MM.1S (cell line): ENCODE measurements around the gene ZBTB7C.

Experiments
- DNase-seq: peaks from one replicate; pipeline ENCODE4 v3.0.0-alpha.2; 2015
- H2AFZ ChIP-seq: fragments of 300-600 bp; sonication (generic); 2 replicates; pipeline ENCODE4 v1.6.0; 2016; ENCODE audit warnings: antibody characterized with exemption, low read length
- H3F3A ChIP-seq: fragments of 300-600 bp; sonication (generic); 2 replicates; pipeline ENCODE4 v1.6.1; 2016; ENCODE audit warnings: mild to moderate bottlenecking, antibody characterized with exemption, low read length, moderate library complexity, mixed read lengths; ENCODE audit not compliant: insufficient read depth
- H3K27ac ChIP-seq: fragments of 300-600 bp; sonication (generic); 2 replicates; pipeline ENCODE4 v1.5.1; 2016; ENCODE audit warnings: mild to moderate bottlenecking, low read length
- H3K27me3 ChIP-seq: fragments of 300-600 bp; sonication (generic); replicated peaks from 2 replicates; pipeline ENCODE4 v1.6.0; 2016; ENCODE audit warnings: low read length; ENCODE audit not compliant: insufficient read depth
- H3K36me3 ChIP-seq: fragments of 300-600 bp; sonication (generic); replicated peaks from 2 replicates; pipeline ENCODE4 v1.6.1; 2016; ENCODE audit warnings: mild to moderate bottlenecking, low read length, mixed read lengths; ENCODE audit not compliant: insufficient read depth
- H3K4me1 ChIP-seq: fragments of 300-600 bp; sonication (generic); 2 replicates; pipeline ENCODE4 v1.6.1; 2016; ENCODE audit warnings: low read length, mixed read lengths
- H3K4me2 ChIP-seq: fragments of 300-600 bp; sonication (generic); 2 replicates; pipeline ENCODE4 v1.6.0; 2016; ENCODE audit warnings: low read depth, low read length
- H3K4me3 ChIP-seq: fragments of 300-600 bp; sonication (generic); 2 replicates; pipeline ENCODE4 v1.5.1; 2016; ENCODE audit warnings: low read length, mixed read lengths
- H3K79me2 ChIP-seq: fragments of 300-600 bp; sonication (generic); 2 replicates; pipeline ENCODE4 v1.6.1; 2016; ENCODE audit warnings: mixed run types, low read length, mixed read lengths
- H3K9ac ChIP-seq: fragments of 300-600 bp; sonication (generic); 2 replicates; pipeline ENCODE4 v1.6.1; 2016; ENCODE audit warnings: low read length, mixed read lengths
- H3K9me2 ChIP-seq: fragments of 300-600 bp; sonication (generic); replicated peaks from 2 replicates; pipeline ENCODE4 v1.6.1; 2016; ENCODE audit warnings: mild to moderate bottlenecking, low read length, mixed read lengths; ENCODE audit not compliant: insufficient read depth
- H3K9me3 ChIP-seq: fragments of 300-600 bp; sonication (generic); replicated peaks from 2 replicates; pipeline ENCODE4 v1.6.1; 2016; ENCODE audit warnings: mild to moderate bottlenecking, low read length, mixed read lengths; ENCODE audit not compliant: insufficient read depth
- H4K20me1 ChIP-seq: fragments of 300-600 bp; sonication (generic); 2 replicates; pipeline ENCODE4 v1.6.1; 2016; ENCODE audit warnings: mild to moderate bottlenecking, low read length, moderate library complexity, mixed read lengths; ENCODE audit not compliant: insufficient read depth
- CTCF ChIP-seq: fragments of 300-600 bp; sonication (generic); IDR thresholded peaks from 2 replicates; pipeline ENCODE4 v1.5.1; 2016; ENCODE audit warnings: antibody characterized with exemption, low read length, mixed read lengths
- EZH2 ChIP-seq: fragments of 300-600 bp; sonication (generic); optimal IDR thresholded peaks from 2 replicates; pipeline ENCODE3; 2017; ENCODE audit warnings: low read depth, mild to moderate bottlenecking, antibody characterized with exemption, low read length, mixed read lengths
- EZH2phosphoT487 ChIP-seq: fragments of 300-600 bp; sonication (generic); IDR thresholded peaks from 2 replicates; pipeline ENCODE4 v1.6.1; 2018; ENCODE audit warnings: antibody characterized with exemption, low read length

Gene ZBTB7C

DNA sequence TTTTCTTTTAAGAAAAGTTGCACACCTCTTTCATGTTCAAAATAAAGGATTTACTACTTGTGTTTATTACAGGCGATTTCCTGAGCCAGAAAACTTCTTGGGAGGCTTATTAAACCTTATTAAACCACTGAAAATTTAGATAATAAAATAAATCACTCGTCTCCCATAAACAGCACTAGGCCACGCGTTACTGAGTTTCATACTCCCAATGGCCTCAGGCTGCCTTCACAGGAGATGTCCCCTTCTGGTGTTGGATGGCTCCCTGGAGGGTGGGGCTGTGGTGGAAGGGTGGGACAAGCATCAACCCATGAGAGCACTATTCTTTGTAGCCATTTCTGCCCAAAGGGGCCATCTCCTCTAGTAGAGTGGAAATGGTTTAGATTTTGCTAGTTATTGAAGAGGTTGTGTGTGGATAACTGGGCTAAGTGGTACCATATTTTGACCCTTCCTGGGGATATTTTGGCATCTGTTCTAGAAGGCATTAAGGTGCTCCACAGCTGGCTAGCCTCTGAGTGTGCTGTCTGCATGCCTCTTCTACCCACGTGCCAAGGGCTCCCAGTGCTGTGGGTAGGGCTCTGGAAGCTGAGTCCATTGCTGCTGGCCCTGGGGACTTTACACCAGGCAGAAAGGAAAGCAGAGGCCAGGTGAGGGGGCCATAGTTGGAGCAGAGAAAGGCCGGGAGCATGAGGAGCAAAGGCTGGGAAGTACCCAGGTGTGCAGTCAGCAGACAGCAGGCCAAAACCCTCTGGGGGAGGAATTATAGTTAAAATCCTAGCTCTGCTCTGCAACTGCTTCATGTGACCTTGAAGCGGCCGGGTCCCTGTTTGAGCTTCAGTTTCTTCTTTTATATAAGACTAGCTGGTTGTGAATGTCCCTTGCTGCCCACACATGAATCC is 357.0 kb downstream of the ZBTB7C start:
- no peak overlapping the region for H3K9ac ChIP-seq
- H3K9me3 ChIP-seq: no peaks in the 10 kb centered on the region
- no peaks in the 10 kb centered on the region for H3K4me1 ChIP-seq
- no peak overlapping the region for H3K27ac ChIP-seq
- no peaks in the 10 kb centered on the region for H3F3A ChIP-seq
- no peak overlapping the region for H3K4me3 ChIP-seq
- TF ChIP-seq EZH2: no peak
- TF ChIP-seq EZH2phosphoT487: no peak
- TF ChIP-seq CTCF: no peak
- no peaks in the 10 kb centered on the region for H3K27me3 ChIP-seq
- H3K36me3 ChIP-seq: no peaks in the 10 kb centered on the region
- H4K20me1 ChIP-seq: no peaks in the 10 kb centered on the region
- H3K9me2 ChIP-seq: no peaks in the 10 kb centered on the region
- no peaks in the 10 kb centered on the region for H3K79me2 ChIP-seq
- H2AFZ ChIP-seq: no peak overlapping the region
- no peak for DNase-seq
- no peak overlapping the region for H3K4me2 ChIP-seq

DNA sequence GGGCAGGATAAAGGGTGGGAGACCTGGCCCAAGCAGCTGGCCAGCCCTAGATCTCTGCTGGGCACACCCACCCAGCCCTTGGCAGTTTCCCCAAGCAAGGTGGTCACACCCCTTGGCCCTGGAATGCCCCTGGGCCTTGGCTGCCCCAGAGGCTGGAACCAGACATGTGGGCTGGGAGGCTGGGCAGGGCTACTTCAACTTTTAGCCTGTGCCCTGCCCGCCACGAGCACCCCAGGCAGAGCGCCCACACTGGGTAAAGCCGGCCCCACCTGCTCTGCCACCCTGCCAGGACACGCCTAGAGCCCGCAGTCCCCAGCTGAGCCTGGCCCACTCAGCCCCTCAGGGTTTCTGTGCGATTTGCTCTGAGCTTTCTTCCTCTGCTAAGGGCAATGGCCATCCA is 359.0 kb downstream of the ZBTB7C start:
- no peak overlapping the region for H3K27ac ChIP-seq

GRCh38 chr18:48049757-48050156 is 359.4 kb downstream of the ZBTB7C start:
- no peaks in the 10 kb centered on the region for H3F3A ChIP-seq
- no peaks in the 10 kb centered on the region for H3K36me3 ChIP-seq
- no peaks in the 10 kb centered on the region for H3K9me3 ChIP-seq
- H3K27ac ChIP-seq: no peak overlapping the region
- no peak overlapping the region for H3K9ac ChIP-seq
- no peak overlapping the region for H3K4me2 ChIP-seq
- no peaks in the 10 kb centered on the region for H3K4me1 ChIP-seq
- H3K79me2 ChIP-seq: no peaks in the 10 kb centered on the region
- H3K27me3 ChIP-seq: no peaks in the 10 kb centered on the region
- no peak overlapping the region for H2AFZ ChIP-seq
- DNase-seq: no peak
- no peaks in the 10 kb centered on the region for H4K20me1 ChIP-seq
- H3K4me3 ChIP-seq: no peak overlapping the region
- TF ChIP-seq EZH2: no peak
- TF ChIP-seq CTCF: no peak
- TF ChIP-seq EZH2phosphoT487: no peak
- no peaks in the 10 kb centered on the region for H3K9me2 ChIP-seq

More for the DNA sequence above, 359.0 kb downstream of the ZBTB7C start:
- no peak for TF ChIP-seq EZH2
- TF ChIP-seq EZH2phosphoT487: no peak
- TF ChIP-seq CTCF: no peak
- Histone ChIP-seq H3K79me2 (no peaks in the 10 kb centered on the region), H3K9me3 (no peaks in the 10 kb centered on the region), H3K9ac (no peak overlapping the region), H3F3A (no peaks in the 10 kb centered on the region), H3K4me3 (no peak overlapping the region), H3K9me2 (no peaks in the 10 kb centered on the region), H3K36me3 (no peaks in the 10 kb centered on the region), H2AFZ (no peak overlapping the region), H3K27me3 (no peaks in the 10 kb centered on the region), H4K20me1 (no peaks in the 10 kb centered on the region), H3K4me2 (no peak overlapping the region), H3K4me1 (no peaks in the 10 kb centered on the region)
- no peak for DNase-seq
